Urinary bladder (tissue), 4 donors: ENCODE results near the gene C2orf92. TPM values are rescaled to one million over a fixed set of nuclear protein-coding genes. Genes with fewer than 3 reads are reported as not detected.
"Not testable (repeated sequence)": the region's sequence is repeated elsewhere in the genome, so short reads cannot be mapped to it uniquely, and the experiment has no call there.

Experiments
- DNase-seq: peaks from one replicate; pipeline ENCODE4 v3.0.0-alpha.2; 2015; ENCODE audit errors: extremely low spot score
- H3K27ac ChIP-seq: one replicate; pipeline ENCODE4 v1.5.1; 2013; ENCODE audit warnings: low read depth, mild to moderate bottlenecking, moderate library complexity
- H3K36me3 ChIP-seq: one replicate; pipeline ENCODE4 v1.6.1; 2013; ENCODE audit warnings: mild to moderate bottlenecking, moderate library complexity; ENCODE audit not compliant: insufficient read depth
- H3K4me1 ChIP-seq: one replicate; pipeline ENCODE4 v1.6.1; 2013; ENCODE audit warnings: mild to moderate bottlenecking, moderate library complexity; ENCODE audit not compliant: insufficient read depth
- H3K4me3 ChIP-seq: one replicate; pipeline ENCODE4 v1.5.1; 2013; ENCODE audit warnings: low read depth, low read length
- WGBS: extraction: QIAGEN DNeasy Blood & Tissue Kit; methylation state at CpG from one replicate; pipeline ENCODE4 v1.1.7; 2013; 5-methylcytosine and 5-hydroxymethylcytosine counted together
- polyA plus RNA-seq: library from polyadenylated mRNA; stranded (reverse); fragments of 200-250 nt; gene quantifications from one replicate; pipeline ENCODE4 v1.2.3, GENCODE V29; 2013
- total RNA-seq: library from RNA; depleted of rRNA; stranded (reverse); fragments of >200 nt; gene quantifications from one replicate; pipeline ENCODE4 v1.2.3, GENCODE V29; 2014
- donor health status: healthy with polysubstance abuse.
- donor health status: healthy.

C2orf92 gene
- total and polyA plus RNA-seq, 2 donors: 1.7 to 11.2 TPM

DNA sequence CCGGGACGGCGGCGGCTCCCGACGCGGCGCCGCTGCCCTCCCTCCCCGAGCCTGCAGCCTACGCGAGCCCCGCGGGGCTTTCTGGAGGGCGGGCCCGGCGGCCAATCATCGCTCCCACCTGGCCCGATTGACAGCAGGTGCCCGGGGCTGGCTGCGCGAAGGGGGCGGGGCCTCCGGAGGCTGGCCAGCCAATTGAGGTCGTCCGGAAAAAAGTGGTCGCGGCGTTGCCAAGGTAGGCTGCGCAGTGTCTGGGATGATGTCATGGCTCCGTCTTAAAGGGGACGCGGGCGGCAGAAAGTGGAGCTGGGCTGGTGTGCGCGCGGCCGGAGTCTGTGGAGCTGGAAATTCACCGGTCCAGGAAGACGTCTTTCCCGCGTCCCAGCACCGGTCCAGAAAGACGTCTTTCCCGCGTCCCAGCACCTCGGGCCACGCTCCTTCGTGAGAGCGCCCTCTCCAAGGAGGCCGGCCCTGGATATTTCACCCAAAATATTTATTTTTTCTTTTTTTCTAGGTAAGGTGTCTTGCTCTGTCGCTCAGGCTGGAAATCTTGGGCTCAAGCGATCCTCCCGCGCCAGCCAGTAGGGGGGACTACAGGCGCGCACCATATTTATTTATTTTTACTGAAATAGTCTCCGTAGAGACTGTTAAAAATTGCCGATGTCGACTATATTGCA, 5.4 kb upstream of the C2orf92 start, which contains the start of gene ACTR1B:
ACTR1B (minus strand) TSS at position 83 of the 674 bp plus-strand sequence. CDS start 154 bp downstream, outside the sequence.
- H3K27ac ChIP-seq: peak within 1 kb of the TSS; percentile 94
- under 1% methylated on average over 60 of the region's 60 CpGs for WGBS
- peak; percentile 97 for DNase-seq

DNA sequence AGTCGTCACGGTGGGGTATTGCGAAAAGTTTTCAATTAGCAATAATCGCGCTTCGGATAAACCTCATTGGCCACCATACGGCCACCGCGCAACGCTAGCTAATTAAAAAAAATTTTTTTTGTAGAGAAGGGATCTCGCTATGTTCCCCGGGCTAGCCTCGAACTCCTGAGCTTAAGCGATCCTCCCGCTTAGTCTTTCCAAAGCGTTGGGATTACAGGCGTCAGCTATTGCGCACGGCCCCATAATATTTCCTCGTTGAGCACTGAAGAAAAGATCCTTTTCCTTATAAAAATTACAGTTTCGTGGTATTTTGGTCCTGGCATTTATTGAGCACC, 4.9 kb upstream of the C2orf92 start:
- DNase-seq: no peak
- WGBS: 6% methylated on average over 21 of the region's 21 CpGs
- Histone ChIP-seq H3K27ac (peak overlapping the region; percentile 94), H3K4me1 (no peaks in the 10 kb centered on the region), H3K4me3 (peak overlapping the region; percentile 45), H3K36me3 (no peaks in the 10 kb centered on the region)

More for the DNA sequence above, 5.4 kb upstream of the C2orf92 start, which contains the start of gene ACTR1B:
- H3K36me3 ChIP-seq: no peaks in the 10 kb centered on the region
- H3K4me1 ChIP-seq: no peaks in the 10 kb centered on the region
- H3K4me3 ChIP-seq: peak within 1 kb of the TSS; percentile 93

DNA sequence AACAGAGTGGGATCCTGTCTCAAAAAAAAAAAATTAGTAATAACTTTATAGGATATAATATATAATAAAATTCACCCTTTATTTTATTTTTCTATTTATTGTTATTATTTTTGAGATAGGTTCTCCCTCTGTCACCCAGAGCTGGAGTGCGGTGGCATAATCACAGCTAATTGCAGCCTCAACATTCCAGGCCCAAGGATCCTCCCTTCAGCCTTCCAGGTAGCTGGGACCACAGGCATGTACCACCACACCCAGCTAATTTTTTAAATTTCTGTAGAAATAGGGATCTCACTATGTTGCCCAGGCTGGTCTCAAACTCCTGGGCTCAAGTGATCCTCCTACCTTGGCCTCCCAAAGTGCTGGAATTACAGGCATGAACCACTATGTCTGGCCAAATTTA, 958 bp downstream of the C2orf92 start:
- no peak for DNase-seq
- Histone ChIP-seq H3K4me1 (no peaks in the 10 kb centered on the region), H3K4me3 (no peak overlapping the region), H3K27ac (no peak overlapping the region), H3K36me3 (no peaks in the 10 kb centered on the region)
- 96% methylated on average over 1 of the region's 1 CpG for WGBS

GRCh38 chr2:97671526-97671925, 2.0 kb downstream of the C2orf92 start:
- H3K27ac ChIP-seq: no peak overlapping the region
- H3K4me1 ChIP-seq: no peaks in the 10 kb centered on the region
- DNase-seq: no peak
- H3K36me3 ChIP-seq: no peaks in the 10 kb centered on the region
- H3K4me3 ChIP-seq: no peak overlapping the region
- WGBS: 95% methylated on average over 7 of the region's 7 CpGs

- not testable (repeated sequence) for H3K27ac ChIP-seq, DNase-seq, H3K4me3 ChIP-seq, H3K4me1 ChIP-seq, H3K36me3 ChIP-seq
- 87% methylated on average over 6 of the region's 6 CpGs for WGBS
Measured at GRCh38 chr2:97672606-97673140, 3.2 kb downstream of the C2orf92 start.

GRCh38 chr2:97673182-97673914, 3.8 kb downstream of the C2orf92 start:
- Histone ChIP-seq H3K4me3 (no peak overlapping the region), H3K36me3 (peaks cover 1% of the 10 kb centered on the region), H3K27ac (no peak overlapping the region), H3K4me1 (no peaks in the 10 kb centered on the region)
- 82% methylated on average over 9 of the region's 9 CpGs for WGBS
- no peak for DNase-seq

- peaks cover 1% of the 10 kb centered on the region for H3K36me3 ChIP-seq
- no peaks in the 10 kb centered on the region for H3K4me1 ChIP-seq
- no peak overlapping the region for H3K27ac ChIP-seq
- no peak overlapping the region for H3K4me3 ChIP-seq
- WGBS: 70% methylated on average over 8 of the region's 8 CpGs
- DNase-seq: no peak
Measured at GRCh38 chr2:97673915-97674283, 4.4 kb downstream of the C2orf92 start.

DNA sequence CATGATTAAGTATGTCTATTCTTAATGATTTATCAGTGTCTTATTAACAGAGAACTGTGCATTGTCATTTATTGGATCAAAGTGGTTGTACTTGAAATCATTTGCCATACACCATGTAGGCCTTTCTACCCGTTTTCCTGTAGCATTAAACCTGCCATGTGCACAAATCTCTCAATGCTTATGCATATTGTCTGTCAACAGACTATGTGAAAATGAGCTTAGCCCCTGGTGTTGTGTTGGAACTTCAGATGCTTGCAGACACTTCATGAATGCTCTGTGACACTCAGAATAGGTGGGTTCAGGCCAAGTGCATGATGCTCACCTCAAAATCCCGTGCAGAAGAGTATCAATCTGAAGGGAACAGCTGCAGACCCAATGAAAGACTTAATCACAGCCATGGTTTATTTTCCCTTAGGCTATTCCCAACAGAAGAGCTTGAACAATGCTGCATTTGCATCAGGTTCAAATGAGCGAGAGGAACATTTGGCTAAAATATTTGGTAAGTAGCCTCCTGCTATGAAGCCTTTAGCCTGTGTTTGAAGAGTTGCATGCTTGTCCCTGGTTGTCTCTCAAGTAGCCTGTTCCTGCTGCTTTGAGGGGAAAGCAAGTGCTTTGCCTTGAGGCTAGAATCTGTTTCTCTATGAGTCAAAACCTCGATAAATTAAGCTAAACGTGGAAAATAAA, 6.1 kb downstream of the C2orf92 start:
- no peak overlapping the region for H3K27ac ChIP-seq
- no peak overlapping the region for H3K4me3 ChIP-seq
- H3K4me1 ChIP-seq: no peaks in the 10 kb centered on the region
- WGBS: 81% methylated on average over 5 of the region's 5 CpGs
- H3K36me3 ChIP-seq: peaks cover 1% of the 10 kb centered on the region
- no peak for DNase-seq

DNA sequence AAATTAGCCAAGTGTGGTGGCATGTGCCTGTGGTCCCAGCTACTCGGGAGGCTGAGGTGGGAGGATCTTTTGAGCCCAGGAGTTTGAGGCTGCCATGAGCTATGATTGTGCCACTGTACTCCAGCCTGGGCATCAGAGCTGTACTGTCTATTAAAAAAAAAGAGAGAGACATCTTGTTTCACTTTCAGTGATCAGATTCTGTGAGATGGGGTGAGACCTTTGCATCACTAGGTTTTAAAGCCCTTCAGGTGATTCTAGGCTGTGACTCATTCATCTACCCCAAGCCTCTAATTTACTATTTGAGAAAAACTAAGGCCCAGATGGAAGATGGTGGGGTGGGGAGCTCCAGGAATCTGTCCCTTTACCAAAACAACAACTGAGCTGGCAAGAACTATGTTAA, 7.1 kb downstream of the C2orf92 start:
- H3K36me3 ChIP-seq: peaks cover 1% of the 10 kb centered on the region
- H3K27ac ChIP-seq: no peak overlapping the region
- H3K4me3 ChIP-seq: no peak overlapping the region
- DNase-seq: no peak
- 93% methylated on average over 1 of the region's 1 CpG for WGBS
- H3K4me1 ChIP-seq: no peaks in the 10 kb centered on the region

GRCh38 chr2:97677480-97677879, 8.0 kb downstream of the C2orf92 start:
- no peak for DNase-seq
- H3K4me1 ChIP-seq: no peaks in the 10 kb centered on the region
- WGBS: 82% methylated on average over 2 of the region's 2 CpGs

DNA sequence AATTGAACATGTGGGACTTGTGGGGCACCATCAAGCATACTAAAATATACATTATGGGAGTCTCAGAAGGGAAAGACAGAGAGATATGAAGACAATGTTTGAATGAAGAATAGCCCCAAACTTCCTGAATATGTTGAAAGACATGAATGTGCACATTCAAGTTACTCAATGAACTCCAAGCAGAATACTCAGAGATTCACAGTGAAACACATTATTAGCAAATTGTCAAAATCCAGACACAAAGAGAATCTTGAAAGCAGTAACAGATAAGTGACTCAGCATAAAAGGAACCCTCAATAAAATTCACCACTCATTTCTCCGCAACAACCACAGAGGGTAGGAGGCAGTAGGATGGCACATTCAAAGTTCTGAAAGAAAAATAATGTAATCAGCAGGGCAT, 8.8 kb downstream of the C2orf92 start:
- no peaks in the 10 kb centered on the region for H3K4me1 ChIP-seq
- no peak overlapping the region for H3K27ac ChIP-seq
- no peak for DNase-seq
- WGBS: 88% methylated on average over 1 of the region's 1 CpG
- peaks cover 1% of the 10 kb centered on the region for H3K36me3 ChIP-seq
- no peak overlapping the region for H3K4me3 ChIP-seq

More at GRCh38 chr2:97677480-97677879, 8.0 kb downstream of the C2orf92 start:
- H3K27ac ChIP-seq: no peak overlapping the region
- no peak overlapping the region for H3K4me3 ChIP-seq
- peaks cover 1% of the 10 kb centered on the region for H3K36me3 ChIP-seq

DNA sequence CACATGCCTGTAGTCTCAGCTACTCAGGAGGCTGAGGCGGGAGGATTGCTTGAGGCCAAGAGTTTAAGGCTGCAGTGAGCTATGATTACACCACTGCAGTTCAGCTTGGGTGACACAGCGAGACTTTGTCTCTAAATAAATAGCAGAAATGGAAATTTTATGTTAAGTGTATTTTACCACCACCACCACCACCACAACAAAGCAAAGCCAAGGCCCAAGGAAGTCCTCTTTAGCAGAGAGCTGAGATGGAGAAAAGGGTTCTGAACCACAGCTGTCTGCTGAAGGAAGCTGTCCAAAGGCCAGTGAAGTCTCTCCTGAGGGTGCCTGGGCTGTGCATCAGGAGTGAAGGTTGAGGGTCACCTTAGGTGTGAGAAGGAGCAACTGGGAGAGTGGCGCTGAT, 17.7 kb downstream of the C2orf92 start:
- not testable (repeated sequence) for H3K4me1 ChIP-seq, H3K36me3 ChIP-seq, H3K27ac ChIP-seq, H3K4me3 ChIP-seq, DNase-seq
- WGBS: 94% methylated on average over 2 of the region's 3 CpGs

- DNase-seq: no peak
- no peaks in the 10 kb centered on the region for H3K36me3 ChIP-seq
- H3K4me3 ChIP-seq: no peak overlapping the region
- H3K27ac ChIP-seq: no peak overlapping the region
- WGBS: 82% methylated on average over 11 of the region's 11 CpGs
- no peaks in the 10 kb centered on the region for H3K4me1 ChIP-seq
Measured at GRCh38 chr2:97688062-97688827, 18.7 kb downstream of the C2orf92 start.
